Gastrocnemius medialis (tissue), 4 donors: ENCODE measurements around the gene CST8.

Experiments
- CTCF ChIP-seq, 5 experiments: fragments of 450-650 bp in 3 of 5; fragments of 200-600 bp in 2 of 5; sonication (generic) in 2 of 5; IDR thresholded peaks in 4 of 5; conservative IDR thresholded peaks in 1 of 5; 1 replicate in 4 of 5; 2 replicates in 1 of 5; pipeline ENCODE4 v1.5.1; 2016 to 2019; ENCODE audit warnings: antibody characterized with exemption in 5 of 5, mild to moderate bottlenecking in 3 of 5, moderate library complexity in 3 of 5
- POLR2A ChIP-seq, 2 donors: fragments of 450-650 bp; IDR thresholded peaks; one replicate each; pipeline ENCODE4 v1.6.1; 2017; ENCODE audit warnings: antibody characterized with exemption in 2 of 2, mild to moderate bottlenecking in 2 of 2, moderate library complexity in 2 of 2

- no peak for TF ChIP-seq CTCF (IDR thresholded peaks at IDR 0.05 in 4 of 5, conservative IDR thresholded peaks at IDR 0.05 in 1 of 5)
- TF ChIP-seq POLR2A (IDR thresholded peaks at IDR 0.05), result no peak
Observed at GRCh38 chr20:23452776-23453175, 38.1 kb upstream of the CST8 start, which contains the start of gene CST11.
